ENCODE measurements around the gene HS6ST3. TPM values are rescaled to one million over a fixed set of nuclear protein-coding genes. Genes with fewer than 3 reads are reported as not detected.

HS6ST3 gene
- total and polyA plus RNA-seq, 9 donors = 0.08 to 0.80 (median 0.15) TPM

Other genes with a start within 250 kb of the HS6ST3 start
- 40.0 TPM for gene UGGT2, start 36.7 kb upstream of the HS6ST3 start, total RNA-seq
- gene UGGT2, start 36.7 kb upstream of the HS6ST3 start, polyA plus RNA-seq (ENCODE audit: insufficient read depth in 1 of 8, insufficient read length in 8 of 8, low replicate concordance in 1 of 8) = 10 to 100 TPM; 18.1 to 27.2 (median 20.7) TPM